NT2/D1 (cell line): ENCODE measurements around the gene DMD.

Source experiments
- DNase-seq: peaks from one replicate; pipeline ENCODE4 v3.0.0-alpha.2; 2011; ENCODE audit warnings: low read depth, low spot score
- H3K27me3 ChIP-seq: 2 replicates; pipeline ENCODE4 v1.6.0; 2011; ENCODE audit warnings: mild to moderate bottlenecking; ENCODE audit not compliant: insufficient read length, insufficient read depth
- H3K36me3 ChIP-seq: 2 replicates; pipeline ENCODE4 v1.6.1; 2011; ENCODE audit warnings: mild to moderate bottlenecking, low read length, mixed read lengths; ENCODE audit not compliant: insufficient read depth, insufficient read length
- H3K4me1 ChIP-seq: 2 replicates; pipeline ENCODE4 v1.5.1; 2011; ENCODE audit not compliant: insufficient read depth, insufficient read length
- H3K4me3 ChIP-seq: 2 replicates; pipeline ENCODE4 v1.5.1; 2011; ENCODE audit warnings: low read depth; ENCODE audit not compliant: insufficient read length
- H3K9ac ChIP-seq: 2 replicates; pipeline ENCODE4 v1.6.0; 2011; ENCODE audit warnings: low read depth; ENCODE audit not compliant: insufficient read length
- H3K9me3 ChIP-seq: 2 replicates; pipeline ENCODE4 v1.5.1; 2011; ENCODE audit warnings: mild to moderate bottlenecking, low read length; ENCODE audit not compliant: insufficient read depth
- SUZ12 ChIP-seq: IDR thresholded peaks from 2 replicates; pipeline ENCODE4 v1.6.1; 2011; ENCODE audit not compliant: insufficient read length, insufficient read depth; ENCODE audit errors: extremely low read depth
- YY1 ChIP-seq: IDR thresholded peaks from 2 replicates; pipeline ENCODE4 v1.6.1; 2011; ENCODE audit not compliant: insufficient read length, insufficient read depth
- ZNF274 ChIP-seq: IDR thresholded peaks from 2 replicates; pipeline ENCODE4 v1.6.1; 2011; ENCODE audit warnings: mild to moderate bottlenecking, low read depth, low read length

DMD gene

GRCh38 chrX:31307952-31308351, 1903.4 kb downstream of the DMD start:
- no peaks in the 10 kb centered on the region for H3K4me1 ChIP-seq
- no peak overlapping the region for H3K9ac ChIP-seq
- H3K36me3 ChIP-seq, result no peaks in the 10 kb centered on the region
- no peaks in the 10 kb centered on the region for H3K27me3 ChIP-seq
- no peak overlapping the region for H3K4me3 ChIP-seq
- TF ChIP-seq YY1, result no peak
- TF ChIP-seq SUZ12, result no peak
- TF ChIP-seq ZNF274, result no peak
- no peak for DNase-seq
- H3K9me3 ChIP-seq, result peaks cover 3% of the 10 kb centered on the region; the same call in 1 of the 2 replicates

GRCh38 chrX:31302573-31303075, 1908.7 kb downstream of the DMD start:
- no peak overlapping the region for H3K9ac ChIP-seq
- DNase-seq, result no peak
- TF ChIP-seq YY1 (no peak), SUZ12 (no peak), ZNF274 (no peak)
- no peak overlapping the region for H3K4me3 ChIP-seq
- H3K36me3 ChIP-seq, result no peaks in the 10 kb centered on the region
- no peaks in the 10 kb centered on the region for H3K4me1 ChIP-seq
- H3K9me3 ChIP-seq, result peaks cover 11% of the 10 kb centered on the region; the same call in 1 of the 2 replicates
- H3K27me3 ChIP-seq, result no peaks in the 10 kb centered on the region

- H3K4me1 ChIP-seq, result no peaks in the 10 kb centered on the region
- H3K27me3 ChIP-seq, result no peaks in the 10 kb centered on the region
- peaks cover 11% of the 10 kb centered on the region; the same call in 1 of the 2 replicates for H3K9me3 ChIP-seq
- H3K36me3 ChIP-seq, result no peaks in the 10 kb centered on the region
- H3K4me3 ChIP-seq, result no peak overlapping the region
- TF ChIP-seq SUZ12, result no peak
- no peak for TF ChIP-seq YY1
- TF ChIP-seq ZNF274, result no peak
- no peak for DNase-seq
- no peak overlapping the region for H3K9ac ChIP-seq
Observed at GRCh38 chrX:31301941-31302340, 1909.4 kb downstream of the DMD start.

- peaks cover 11% of the 10 kb centered on the region; the same call in 1 of the 2 replicates for H3K9me3 ChIP-seq
- no peak overlapping the region for H3K4me3 ChIP-seq
- no peak for DNase-seq
- no peaks in the 10 kb centered on the region for H3K36me3 ChIP-seq
- TF ChIP-seq SUZ12 (no peak), YY1 (no peak), ZNF274 (no peak)
- H3K9ac ChIP-seq, result no peak overlapping the region
- no peaks in the 10 kb centered on the region for H3K27me3 ChIP-seq
- no peaks in the 10 kb centered on the region for H3K4me1 ChIP-seq
Observed at GRCh38 chrX:31301203-31301602, 1910.1 kb downstream of the DMD start.

GRCh38 chrX:31298916-31299315, 1912.4 kb downstream of the DMD start:
- Histone ChIP-seq H3K4me3 (no peak overlapping the region), H3K4me1 (no peaks in the 10 kb centered on the region), H3K27me3 (no peaks in the 10 kb centered on the region), H3K9me3 (peaks cover 11% of the 10 kb centered on the region; the same call in 1 of the 2 replicates), H3K9ac (no peak overlapping the region), H3K36me3 (no peaks in the 10 kb centered on the region)
- no peak for DNase-seq
- TF ChIP-seq SUZ12 (no peak), YY1 (no peak), ZNF274 (no peak)

- DNase-seq, result no peak
- no peaks in the 10 kb centered on the region for H3K4me1 ChIP-seq
- TF ChIP-seq YY1, result no peak
- no peak overlapping the region for H3K4me3 ChIP-seq
- H3K9me3 ChIP-seq, result peaks cover 11% of the 10 kb centered on the region; the same call in 1 of the 2 replicates
- H3K27me3 ChIP-seq, result no peaks in the 10 kb centered on the region
- H3K36me3 ChIP-seq, result no peaks in the 10 kb centered on the region
- H3K9ac ChIP-seq, result no peak overlapping the region
Observed at GRCh38 chrX:31297881-31298280, 1913.5 kb downstream of the DMD start.

DNA sequence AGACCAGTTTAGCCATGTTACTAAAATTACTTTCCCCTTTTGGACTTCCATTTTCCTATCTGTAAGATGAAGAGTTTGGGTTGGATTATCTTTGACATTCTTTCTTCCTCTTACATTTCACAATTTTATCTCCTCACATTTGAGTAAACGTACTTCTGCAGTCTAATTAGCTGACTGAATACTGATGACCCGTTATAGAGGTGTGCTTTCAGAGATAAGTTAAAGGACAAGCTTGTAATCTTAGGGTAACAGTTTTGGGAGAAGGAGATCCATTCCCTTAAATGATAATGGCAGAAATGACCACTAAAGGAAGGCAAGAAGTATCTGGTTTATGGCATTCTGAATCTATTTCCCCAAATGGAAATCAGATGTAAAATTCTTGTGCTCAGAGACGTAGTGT, 1916.9 kb downstream of the DMD start:
- no peak overlapping the region for H3K9ac ChIP-seq
- H3K4me3 ChIP-seq, result no peak overlapping the region
- no peaks in the 10 kb centered on the region for H3K9me3 ChIP-seq
- no peaks in the 10 kb centered on the region for H3K36me3 ChIP-seq
- no peak for DNase-seq
- no peaks in the 10 kb centered on the region for H3K4me1 ChIP-seq
- TF ChIP-seq ZNF274 (no peak), YY1 (no peak), SUZ12 (no peak)
- H3K27me3 ChIP-seq, result no peaks in the 10 kb centered on the region
